ENCODE results near the gene CARD8.
"Not testable (repeated sequence)": the region's sequence is repeated elsewhere in the genome, so short reads cannot be mapped to it uniquely, and the experiment has no call there.

The CARD8 gene

DNA sequence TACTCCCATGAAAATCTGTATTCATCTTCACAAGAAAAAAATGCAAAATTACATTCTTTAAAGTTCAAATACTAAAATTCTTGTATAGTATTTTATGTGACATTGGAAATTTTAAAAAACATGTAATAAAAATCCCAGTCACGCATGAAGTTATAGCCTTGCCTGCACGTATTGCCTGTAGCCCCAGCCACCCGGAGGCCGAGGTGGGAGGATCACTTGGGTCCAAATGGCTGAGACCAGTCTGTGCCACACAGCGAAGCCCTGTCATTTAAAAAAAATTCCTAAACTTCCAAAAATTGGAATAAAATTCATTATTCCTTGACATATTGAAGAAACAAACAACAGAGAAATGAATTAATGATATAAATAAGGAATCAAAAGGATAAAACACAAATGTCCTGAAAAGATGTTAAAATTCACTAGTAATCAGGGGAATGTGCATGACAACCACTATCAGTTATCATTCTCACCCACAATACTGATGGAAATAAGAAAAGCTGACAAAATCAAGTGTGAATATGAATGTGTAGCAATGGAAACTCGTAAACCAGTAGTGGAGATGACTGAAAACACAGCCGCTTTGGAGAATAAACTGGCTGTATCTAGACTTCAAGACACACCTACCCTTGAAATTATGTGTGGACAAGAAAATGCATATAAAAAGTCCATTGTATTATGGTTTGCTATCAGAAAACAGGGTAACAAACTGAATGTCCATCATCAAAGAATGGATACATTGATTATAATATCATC, 7.5 kb downstream of the CARD8 start:
- TF ChIP-seq, protein P1, sequence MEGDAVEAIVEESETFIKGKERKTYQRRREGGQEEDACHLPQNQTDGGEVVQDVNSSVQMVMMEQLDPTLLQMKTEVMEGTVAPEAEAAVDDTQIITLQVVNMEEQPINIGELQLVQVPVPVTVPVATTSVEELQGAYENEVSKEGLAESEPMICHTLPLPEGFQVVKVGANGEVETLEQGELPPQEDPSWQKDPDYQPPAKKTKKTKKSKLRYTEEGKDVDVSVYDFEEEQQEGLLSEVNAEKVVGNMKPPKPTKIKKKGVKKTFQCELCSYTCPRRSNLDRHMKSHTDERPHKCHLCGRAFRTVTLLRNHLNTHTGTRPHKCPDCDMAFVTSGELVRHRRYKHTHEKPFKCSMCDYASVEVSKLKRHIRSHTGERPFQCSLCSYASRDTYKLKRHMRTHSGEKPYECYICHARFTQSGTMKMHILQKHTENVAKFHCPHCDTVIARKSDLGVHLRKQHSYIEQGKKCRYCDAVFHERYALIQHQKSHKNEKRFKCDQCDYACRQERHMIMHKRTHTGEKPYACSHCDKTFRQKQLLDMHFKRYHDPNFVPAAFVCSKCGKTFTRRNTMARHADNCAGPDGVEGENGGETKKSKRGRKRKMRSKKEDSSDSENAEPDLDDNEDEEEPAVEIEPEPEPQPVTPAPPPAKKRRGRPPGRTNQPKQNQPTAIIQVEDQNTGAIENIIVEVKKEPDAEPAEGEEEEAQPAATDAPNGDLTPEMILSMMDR (IDR thresholded peaks at IDR 0.05; ENCODE audit: control insufficient read depth, insufficient read depth, low read depth, low read length, missing control alignments): no peak
- H3K4me3 ChIP-seq (ENCODE audit: control insufficient read depth, low read depth, low read length): no peak overlapping the region
- no peak for DNase-seq (ENCODE audit: low read depth)

- H3K4me3 ChIP-seq (ENCODE audit: control insufficient read depth, low read depth, low read length): no peak overlapping the region
- DNase-seq (ENCODE audit: low read depth): no peak
- TF ChIP-seq, protein P1 (IDR thresholded peaks at IDR 0.05; ENCODE audit: control insufficient read depth, insufficient read depth, low read depth, low read length, missing control alignments): no peak
Observed at GRCh38 chr19:48247212-48247611, 8.5 kb downstream of the CARD8 start.

GRCh38 chr19:48246101-48246500, 9.6 kb downstream of the CARD8 start:
- no peak overlapping the region for H3K4me3 ChIP-seq (ENCODE audit: control insufficient read depth, low read depth, low read length)
- no peak for DNase-seq (ENCODE audit: low read depth)
- TF ChIP-seq, protein P1 (IDR thresholded peaks at IDR 0.05; ENCODE audit: control insufficient read depth, insufficient read depth, low read depth, low read length, missing control alignments): no peak

DNA sequence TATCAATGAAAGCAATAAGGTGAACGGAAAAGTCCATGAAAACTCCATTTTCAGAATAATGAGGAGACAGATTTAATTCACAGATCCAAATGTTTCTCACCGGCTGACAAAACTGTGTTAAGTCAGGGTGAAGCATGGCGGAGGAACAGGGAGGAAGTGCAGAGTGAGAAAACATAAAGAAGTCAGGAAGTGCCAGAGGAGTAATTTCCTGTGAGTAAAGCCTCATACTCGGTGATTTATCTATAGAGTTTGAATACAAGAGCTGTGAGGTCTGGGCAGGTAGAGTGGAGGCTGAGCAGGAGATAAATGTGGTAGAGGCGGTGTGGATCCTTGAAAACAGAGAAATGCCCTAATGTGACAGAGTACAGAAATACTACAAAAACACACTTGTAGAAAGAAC, 11.4 kb downstream of the CARD8 start:
- TF ChIP-seq, protein P1 (IDR thresholded peaks at IDR 0.05; ENCODE audit: control insufficient read depth, insufficient read depth, low read depth, low read length, missing control alignments): no peak
- no peak overlapping the region for H3K4me3 ChIP-seq (ENCODE audit: control insufficient read depth, low read depth, low read length)
- DNase-seq (ENCODE audit: low read depth): no peak

DNA sequence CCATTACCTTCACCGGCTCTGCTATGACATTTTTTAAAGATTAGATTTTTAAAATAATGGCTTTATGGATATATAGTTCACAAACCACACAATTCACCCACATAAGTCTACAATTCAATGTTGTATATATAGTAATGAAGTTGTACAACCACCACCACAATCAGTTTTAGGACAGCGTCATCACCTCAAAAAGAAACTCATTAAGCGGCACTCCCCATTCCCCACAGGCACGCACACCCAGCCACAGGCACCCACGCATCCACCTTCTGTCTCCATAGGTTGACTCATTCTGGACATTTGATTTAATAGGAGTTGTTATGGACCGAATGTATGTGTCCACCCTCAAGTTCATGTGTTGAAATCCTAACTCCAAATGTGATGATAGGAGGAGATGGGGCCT, 13.9 kb downstream of the CARD8 start:
- not testable (repeated sequence) for DNase-seq (ENCODE audit: low read depth); H3K4me3 ChIP-seq (ENCODE audit: control insufficient read depth, low read depth, low read length)

DNA sequence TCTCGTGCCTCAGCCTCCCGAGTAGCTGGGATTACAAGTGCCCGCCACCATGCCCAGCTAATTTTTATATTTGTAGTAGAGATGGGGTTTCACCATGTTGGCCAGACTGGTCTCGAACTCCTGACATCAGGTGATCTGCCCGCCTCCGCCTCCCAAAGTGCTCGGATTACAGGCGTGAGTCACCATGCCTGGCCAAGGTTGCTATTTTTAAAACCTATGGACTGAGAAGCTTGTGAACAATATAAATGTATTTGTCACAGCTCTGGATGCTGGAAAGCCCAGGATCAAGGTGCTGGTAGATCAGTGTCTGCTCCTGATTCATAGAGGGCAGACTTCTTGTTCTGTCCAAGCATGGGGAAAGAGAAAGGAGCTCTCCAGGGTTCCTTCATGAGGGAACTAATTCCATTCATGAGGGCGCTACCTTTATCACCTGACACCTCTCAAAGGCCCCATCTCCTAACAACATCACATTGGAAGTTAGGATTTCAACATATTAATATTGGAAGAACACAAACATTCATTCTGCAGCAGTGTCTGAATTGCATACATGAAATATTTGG, 16.1 kb downstream of the CARD8 start:
- no peak for DNase-seq (ENCODE audit: low read depth)
- no peak overlapping the region for H3K4me3 ChIP-seq (ENCODE audit: control insufficient read depth, low read depth, low read length)
- TF ChIP-seq, protein P1 (IDR thresholded peaks at IDR 0.05; ENCODE audit: control insufficient read depth, insufficient read depth, low read depth, low read length, missing control alignments): no peak

DNA sequence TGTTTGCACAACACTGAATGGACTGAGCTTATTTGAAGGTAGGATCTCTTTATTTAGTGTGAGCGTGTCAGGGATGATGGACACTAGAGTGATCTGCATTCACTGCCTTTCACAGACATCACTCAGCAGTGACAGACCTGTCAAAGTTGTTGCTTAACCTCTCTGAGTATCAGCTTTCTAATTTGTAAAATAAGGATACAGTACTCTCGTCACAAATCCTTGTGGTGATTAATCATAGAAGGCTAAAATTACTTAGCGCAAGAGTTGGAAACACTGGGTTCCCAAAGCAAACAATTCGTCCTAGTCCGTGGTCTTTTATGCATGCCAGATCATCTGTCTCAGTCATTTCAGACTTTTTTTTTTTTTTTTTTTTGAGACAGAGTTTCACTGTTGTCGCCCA, 16.6 kb downstream of the CARD8 start:
- no peak for DNase-seq (ENCODE audit: low read depth)
- no peak overlapping the region for H3K4me3 ChIP-seq (ENCODE audit: control insufficient read depth, low read depth, low read length)
- TF ChIP-seq, protein P1 (IDR thresholded peaks at IDR 0.05; ENCODE audit: control insufficient read depth, insufficient read depth, low read depth, low read length, missing control alignments): no peak

All from AG09309 (cell line).